SU-DHL-6 (cell line): ENCODE data around the gene RIMS4.

Experiments used
- H2AFZ ChIP-seq: fragments of 200-600 bp; sonication (generic); 2 replicates; pipeline ENCODE4 v1.6.1; 2014; ENCODE audit warnings: low read depth, mild to moderate bottlenecking, moderate library complexity, mixed read lengths, antibody characterized with exemption, low read length; ENCODE audit not compliant: severe bottlenecking
- H3F3A ChIP-seq: fragments of 200-600 bp; shearing (Covaris generic); 2 replicates; pipeline ENCODE4 v1.6.0; 2016; ENCODE audit warnings: antibody characterized with exemption, mild to moderate bottlenecking; ENCODE audit not compliant: insufficient read depth
- H3K27ac ChIP-seq: fragments of 200-600 bp; sonication (generic); 2 replicates; pipeline ENCODE4 v1.5.1; 2016; ENCODE audit warnings: low read depth, mild to moderate bottlenecking, low read length, moderate library complexity, mixed read lengths
- H3K27me3 ChIP-seq: fragments of 200-600 bp; sonication (generic), shearing (Covaris generic); 2 replicates; pipeline ENCODE4 v1.6.0; 2014; ENCODE audit warnings: mild to moderate bottlenecking, low read length
- H3K36me3 ChIP-seq: fragments of 200-600 bp; sonication (generic); 2 replicates; pipeline ENCODE4 v1.6.1; 2014; ENCODE audit warnings: mild to moderate bottlenecking, low read length, mixed read lengths
- H3K4me2 ChIP-seq: fragments of 300-600, 200-600 bp; shearing (Covaris generic), sonication (generic); 2 replicates; pipeline ENCODE4 v1.6.0; 2014; ENCODE audit warnings: low read length, low read depth, mild to moderate bottlenecking; ENCODE audit not compliant: poor library complexity, severe bottlenecking
- H3K4me3 ChIP-seq: fragments of 200-600 bp; sonication (generic); 2 replicates; pipeline ENCODE4 v1.5.1; 2014; ENCODE audit warnings: antibody characterized with exemption, low read length, mild to moderate bottlenecking, mixed read lengths; ENCODE audit not compliant: insufficient read depth, poor library complexity, severe bottlenecking
- H3K79me2 ChIP-seq: fragments of 200-600 bp; sonication (generic); 2 replicates; pipeline ENCODE4 v1.6.1; 2014; ENCODE audit warnings: mild to moderate bottlenecking, low read length, moderate library complexity; ENCODE audit not compliant: insufficient read depth
- H3K9ac ChIP-seq: fragments of 200-600 bp; sonication (generic); 2 replicates; pipeline ENCODE4 v1.7.0; 2014; ENCODE audit warnings: mild to moderate bottlenecking, low read length
- H3K9me2 ChIP-seq: fragments of 200-600 bp; sonication (generic); replicated peaks from 2 replicates; pipeline ENCODE4 v1.6.1; 2014; ENCODE audit warnings: low read length; ENCODE audit not compliant: insufficient read depth
- H3K9me3 ChIP-seq: fragments of 200-600 bp; sonication (generic); 2 replicates; pipeline ENCODE4 v1.6.1; 2014; ENCODE audit warnings: low read length, mixed read lengths; ENCODE audit not compliant: insufficient read depth
- H4K20me1 ChIP-seq: fragments of 200-600 bp; sonication (generic); 2 replicates; pipeline ENCODE4 v1.6.1; 2014; ENCODE audit warnings: low read depth, mild to moderate bottlenecking, antibody characterized with exemption, low read length, moderate library complexity, mixed read lengths
- CTCF ChIP-seq: fragments of 200-600 bp; sonication (generic); IDR thresholded peaks from one replicate; pipeline ENCODE4 v1.5.1; 2017; ENCODE audit warnings: antibody characterized with exemption, mild to moderate bottlenecking, low read length, moderate library complexity; ENCODE audit not compliant: insufficient read depth, poor library complexity, severe bottlenecking
- EZH2phosphoT487 ChIP-seq: fragments of 200-600 bp; sonication (generic), shearing (Covaris generic); conservative IDR thresholded peaks from 2 replicates; pipeline ENCODE4 v1.6.1; 2018; ENCODE audit warnings: mild to moderate bottlenecking, antibody characterized with exemption, low read length, moderate library complexity, mixed read lengths

Gene RIMS4

GRCh38 chr20:44730441-44730840, 79.9 kb downstream of the RIMS4 start:
- Histone ChIP-seq H3K9ac (no peak overlapping the region), H3K4me2 (no peak overlapping the region)

GRCh38 chr20:44728801-44729443, 81.4 kb downstream of the RIMS4 start:
- H3K27me3 ChIP-seq = no peaks in the 10 kb centered on the region
- no peak overlapping the region for H3K27ac ChIP-seq
- no peak overlapping the region for H2AFZ ChIP-seq
- no peak for TF ChIP-seq CTCF
- no peak for TF ChIP-seq EZH2phosphoT487
- no peak overlapping the region for H3K9ac ChIP-seq
- H3K9me3 ChIP-seq = no peaks in the 10 kb centered on the region
- no peak overlapping the region for H3K4me3 ChIP-seq
- no peaks in the 10 kb centered on the region for H4K20me1 ChIP-seq
- no peaks in the 10 kb centered on the region for H3K79me2 ChIP-seq
- no peaks in the 10 kb centered on the region for H3K9me2 ChIP-seq
- H3F3A ChIP-seq = no peaks in the 10 kb centered on the region
- H3K4me2 ChIP-seq = no peak overlapping the region
- H3K36me3 ChIP-seq = no peaks in the 10 kb centered on the region

More at GRCh38 chr20:44730441-44730840, 79.9 kb downstream of the RIMS4 start:
- Histone ChIP-seq H3K4me3 (no peak overlapping the region), H3K27me3 (no peaks in the 10 kb centered on the region), H3F3A (no peaks in the 10 kb centered on the region), H3K36me3 (no peaks in the 10 kb centered on the region), H4K20me1 (no peaks in the 10 kb centered on the region), H2AFZ (no peak overlapping the region), H3K9me3 (no peaks in the 10 kb centered on the region), H3K27ac (no peak overlapping the region), H3K79me2 (no peaks in the 10 kb centered on the region), H3K9me2 (no peaks in the 10 kb centered on the region)
- TF ChIP-seq CTCF = no peak
- no peak for TF ChIP-seq EZH2phosphoT487

- no peaks in the 10 kb centered on the region for H4K20me1 ChIP-seq
- H3K36me3 ChIP-seq = no peaks in the 10 kb centered on the region
- no peak overlapping the region for H2AFZ ChIP-seq
- no peaks in the 10 kb centered on the region for H3K27me3 ChIP-seq
- H3K4me2 ChIP-seq = no peak overlapping the region
- no peaks in the 10 kb centered on the region for H3K79me2 ChIP-seq
- TF ChIP-seq CTCF (no peak), EZH2phosphoT487 (no peak)
- no peaks in the 10 kb centered on the region for H3K9me3 ChIP-seq
- H3K9me2 ChIP-seq = no peaks in the 10 kb centered on the region
- H3K4me3 ChIP-seq = no peak overlapping the region
- no peak overlapping the region for H3K27ac ChIP-seq
- H3K9ac ChIP-seq = no peak overlapping the region
- H3F3A ChIP-seq = no peaks in the 10 kb centered on the region
These were observed 82.7 kb downstream of the RIMS4 start for GRCh38 chr20:44727651-44728050.
